Raji (cell line): ENCODE data around the gene ACOX3.

Source experiments
- POLR2A ChIP-seq: IDR thresholded peaks from 2 replicates; pipeline ENCODE4 v1.6.1; 2011; ENCODE audit warnings: low read depth, low read length, control low read depth; ENCODE audit not compliant: insufficient read depth

ACOX3 gene

DNA sequence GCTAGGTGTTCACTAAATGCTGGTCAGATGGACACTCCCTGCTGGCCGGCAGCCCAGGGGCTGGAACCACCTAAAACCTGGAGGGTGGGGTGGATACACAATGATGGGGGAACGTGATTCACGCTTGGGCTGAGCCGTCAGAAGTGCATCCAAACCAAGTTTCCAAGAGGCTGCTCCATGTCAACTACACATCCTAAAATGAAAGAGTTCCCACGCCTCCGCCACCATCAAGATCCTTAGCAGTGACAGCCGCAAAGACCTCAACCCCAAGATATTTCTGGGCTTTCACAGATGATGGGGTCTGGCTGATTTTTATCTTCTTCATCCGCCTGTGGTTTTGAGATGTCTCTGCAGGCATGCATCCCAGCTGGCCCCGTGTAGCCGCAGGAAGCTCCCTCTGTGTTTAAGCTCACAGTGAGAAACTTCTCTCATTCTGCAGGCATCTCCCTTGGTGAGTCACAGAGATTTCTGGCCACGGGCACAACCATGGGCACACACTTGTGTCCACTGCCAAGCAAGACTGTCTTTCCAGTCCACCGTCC lies 86.5 kb downstream of the ACOX3 start:
- TF ChIP-seq POLR2A, result no peak

GRCh38 chr4:8353158-8353669 lies 87.3 kb downstream of the ACOX3 start:
- TF ChIP-seq POLR2A, result no peak

DNA sequence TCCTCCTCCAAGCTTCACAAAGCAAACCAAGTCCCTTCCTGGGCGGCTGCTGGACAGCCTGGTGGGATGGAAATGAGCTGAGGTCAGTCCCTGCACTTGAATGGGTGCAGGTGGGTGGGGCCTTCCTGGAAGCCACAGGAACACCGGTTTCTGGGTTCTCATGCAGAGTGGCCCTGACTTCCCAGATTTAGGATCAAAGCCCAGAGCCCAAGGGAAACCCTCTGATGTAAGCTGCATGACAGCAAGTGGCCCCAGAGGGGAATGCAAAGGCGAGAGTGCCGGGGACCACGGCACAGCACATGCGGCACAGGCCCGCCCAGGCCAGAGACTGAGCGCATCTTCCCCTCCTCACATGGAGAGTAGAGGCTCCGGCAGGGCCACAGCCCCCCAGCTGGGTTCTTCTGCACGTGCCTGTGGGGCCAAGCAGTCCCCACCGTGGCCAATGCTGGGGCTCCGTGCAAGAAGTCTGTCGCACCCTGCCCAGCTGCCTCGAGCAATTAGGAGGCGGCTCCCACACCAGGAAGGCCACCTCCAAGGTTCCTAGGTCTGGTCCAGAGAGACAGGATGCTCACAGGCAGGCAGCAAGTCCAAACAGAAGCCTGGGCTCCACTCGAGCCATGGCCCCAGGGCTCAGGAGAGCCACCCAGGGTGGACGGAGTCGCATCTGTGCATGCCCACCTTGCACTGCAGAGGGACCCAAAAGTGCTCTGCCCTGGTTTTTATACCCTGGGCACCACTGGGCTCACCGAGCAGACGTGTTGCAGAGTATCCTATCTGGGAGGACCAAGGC lies 88.0 kb downstream of the ACOX3 start:
- no peak for TF ChIP-seq POLR2A

- TF ChIP-seq POLR2A, result no peak
Observed at GRCh38 chr4:8351931-8352367, 88.6 kb downstream of the ACOX3 start.

DNA sequence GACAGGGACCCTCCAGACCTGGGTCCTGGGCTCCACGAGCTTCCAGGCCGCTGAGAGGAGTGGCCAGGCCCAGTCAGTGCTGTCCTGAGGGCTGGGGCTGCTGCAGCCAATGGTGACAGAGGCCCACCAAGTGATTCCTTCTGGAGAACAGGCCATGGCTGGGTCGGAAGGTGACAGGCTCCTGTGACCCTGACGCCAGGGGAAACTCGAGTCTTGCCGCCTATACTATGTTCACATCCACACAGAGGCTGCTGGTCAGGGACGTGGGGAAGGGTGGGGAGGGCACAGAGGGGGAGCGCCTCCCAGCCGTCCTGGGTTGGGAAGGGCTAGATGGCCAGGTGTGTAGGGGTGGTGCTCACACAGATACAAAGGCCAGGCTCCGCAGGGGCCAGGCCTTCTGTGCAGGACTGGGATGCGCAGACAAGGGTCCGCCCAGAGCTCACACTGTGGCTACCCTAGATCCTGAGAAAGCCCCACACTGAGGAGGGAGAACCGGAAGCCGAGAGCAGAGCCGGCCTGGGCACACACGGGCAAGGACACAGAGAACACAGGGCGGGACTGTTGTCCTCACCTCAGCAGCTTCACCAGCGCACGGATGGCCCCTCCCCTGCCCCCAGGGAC lies 89.6 kb downstream of the ACOX3 start:
- no peak for TF ChIP-seq POLR2A

- TF ChIP-seq POLR2A, result no peak
Observed at GRCh38 chr4:8350352-8350751, 90.2 kb downstream of the ACOX3 start.

- no peak for TF ChIP-seq POLR2A
Observed at GRCh38 chr4:8349664-8350236, 90.8 kb downstream of the ACOX3 start.

DNA sequence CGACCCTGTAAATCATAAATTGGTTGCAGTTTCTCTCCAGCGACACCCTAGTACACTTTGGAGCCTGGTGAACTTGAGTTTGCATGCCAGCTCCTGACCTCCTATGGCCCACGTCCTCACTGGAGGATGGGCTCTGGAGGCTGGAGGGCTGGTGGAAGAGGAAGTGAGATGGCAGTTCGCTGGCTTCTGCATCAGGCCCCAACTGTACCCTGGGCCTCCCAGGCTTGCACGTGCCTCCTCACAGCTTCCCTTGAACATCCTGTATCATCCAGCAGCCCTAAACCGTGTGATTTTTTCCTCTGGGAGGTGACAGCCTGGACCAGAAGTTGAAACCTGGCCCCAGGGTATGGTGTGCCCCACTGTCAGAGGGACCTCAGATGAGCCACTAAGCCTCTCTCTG lies 92.5 kb downstream of the ACOX3 start:
- TF ChIP-seq POLR2A, result no peak

GRCh38 chr4:8347660-8348059 lies 92.9 kb downstream of the ACOX3 start:
- no peak for TF ChIP-seq POLR2A

DNA sequence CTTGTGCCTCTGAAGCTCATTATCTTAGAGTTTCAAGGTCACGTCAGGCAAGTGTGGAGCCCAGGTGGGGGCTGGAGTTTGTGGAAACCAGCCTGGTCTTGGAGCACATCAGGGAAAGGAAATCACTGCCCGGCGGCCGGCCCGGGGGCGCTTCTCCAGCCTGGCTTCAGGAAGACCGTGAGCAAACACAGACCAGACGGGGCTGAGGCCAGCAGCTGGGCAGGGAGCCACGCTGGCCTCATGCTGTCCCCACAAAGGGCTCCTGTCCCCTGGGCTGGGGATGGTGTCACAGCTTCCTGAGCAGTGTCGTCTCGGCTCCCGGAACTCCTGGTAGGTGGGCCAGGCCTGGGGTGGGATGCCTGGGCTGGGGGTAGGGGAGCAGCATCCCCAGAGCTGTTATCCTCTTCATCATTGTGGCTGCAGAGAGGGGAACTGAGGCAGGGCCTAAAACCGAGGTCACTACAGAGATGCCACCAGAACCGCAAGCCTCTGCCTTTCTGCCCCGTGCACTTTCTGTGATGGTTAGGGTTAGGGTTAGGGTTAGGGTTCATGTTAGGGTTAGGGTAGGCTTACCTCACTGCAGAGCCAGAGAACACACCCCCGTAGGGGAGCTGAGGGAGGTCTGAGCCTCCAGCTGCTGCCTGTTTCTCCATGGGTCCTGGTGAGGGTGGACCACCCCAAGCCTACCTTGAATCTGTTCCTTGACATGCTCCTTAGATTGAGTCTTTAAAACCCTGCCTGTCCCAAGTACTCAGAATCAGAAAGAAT lies 93.5 kb downstream of the ACOX3 start:
- TF ChIP-seq POLR2A, result no peak

- TF ChIP-seq POLR2A, result no peak
Observed at GRCh38 chr4:8345946-8346814, 94.3 kb downstream of the ACOX3 start.

GRCh38 chr4:8345053-8345945 lies 95.2 kb downstream of the ACOX3 start:
- TF ChIP-seq POLR2A, result no peak

DNA sequence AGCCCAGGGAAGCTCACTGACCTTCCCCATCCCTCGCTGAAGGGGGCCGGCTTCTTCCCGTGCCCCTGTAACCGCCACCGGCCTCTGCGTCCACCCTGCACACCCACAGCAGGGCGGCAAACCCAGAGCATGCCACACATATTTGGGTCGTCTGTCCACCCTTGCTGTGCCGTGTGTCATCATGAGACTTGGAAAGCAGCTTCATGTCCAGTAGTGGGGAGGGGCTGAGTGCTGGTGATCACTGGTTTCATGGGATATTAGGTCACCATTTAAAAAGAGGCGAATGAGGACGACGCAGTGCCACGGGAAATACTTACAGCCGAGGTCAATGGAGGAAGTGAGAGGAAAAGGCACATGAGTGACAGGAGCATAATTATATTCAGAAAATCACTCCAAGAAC lies 96.1 kb downstream of the ACOX3 start:
- no peak for TF ChIP-seq POLR2A
